Panc1 (cell line): ENCODE data around the gene SIGLEC1.

ENCODE experiments used
- CTCF ChIP-seq: fragments of 450-650 bp; IDR thresholded peaks from 2 replicates; pipeline ENCODE4 v1.5.1; 2017; ENCODE audit warnings: mild to moderate bottlenecking
- POLR2AphosphoS5 ChIP-seq: IDR thresholded peaks from 2 replicates; pipeline ENCODE4 v1.6.1; 2012; ENCODE audit warnings: mild to moderate bottlenecking, low read depth, low read length, moderate library complexity

- TF ChIP-seq POLR2AphosphoS5 (no peak), CTCF (no peak)
Measured at GRCh38 chr20:3706774-3707507, 5.5 kb downstream of the SIGLEC1 start.
